ENCODE measurements around the gene FILIP1L.

FILIP1L gene

GRCh38 chr3:99980606-99981005 lies 133.7 kb downstream of the FILIP1L start:
- no peak for TF ChIP-seq CTCF (IDR thresholded peaks at IDR 0.05; ENCODE audit: low read depth, low read length, missing control alignments)
- no peak overlapping the region for H3K27ac ChIP-seq
- H3K36me3 ChIP-seq (replicated peaks) = no peaks in the 10 kb centered on the region
- in situ Hi-C loops (cut with HindIII; ENCODE audit: low pct_ligation_motif_present, low sequenced_read_pairs) = no loop called here
- no peak for DNase-seq
- H3K27me3 ChIP-seq (replicated peaks) = no peaks in the 10 kb centered on the region
- no peak overlapping the region for H3K4me3 ChIP-seq (ENCODE audit: low read depth, low read length)

- Histone ChIP-seq H3K4me3 (ENCODE audit: low read depth, low read length) (no peak overlapping the region), H3K36me3 (replicated peaks) (no peaks in the 10 kb centered on the region), H3K27ac (no peak overlapping the region), H3K27me3 (replicated peaks) (no peaks in the 10 kb centered on the region)
- no peak for TF ChIP-seq CTCF (IDR thresholded peaks at IDR 0.05; ENCODE audit: low read depth, low read length, missing control alignments)
- no peak for DNase-seq
- in situ Hi-C loops (cut with HindIII; ENCODE audit: low pct_ligation_motif_present, low sequenced_read_pairs) = no loop called here
These were observed 136.1 kb downstream of the FILIP1L start for GRCh38 chr3:99978221-99978620.

- no peak overlapping the region for H3K27ac ChIP-seq
- in situ Hi-C loops (cut with HindIII; ENCODE audit: low pct_ligation_motif_present, low sequenced_read_pairs) = no loop called here
- DNase-seq = no peak
- TF ChIP-seq CTCF (IDR thresholded peaks at IDR 0.05; ENCODE audit: low read depth, low read length, missing control alignments) = no peak
- H3K27me3 ChIP-seq (replicated peaks) = no peaks in the 10 kb centered on the region
- no peaks in the 10 kb centered on the region for H3K36me3 ChIP-seq (replicated peaks)
- H3K4me3 ChIP-seq (ENCODE audit: low read depth, low read length) = no peak overlapping the region
These were observed 137.7 kb downstream of the FILIP1L start for GRCh38 chr3:99976584-99976983.

GRCh38 chr3:99974989-99975388 lies 139.3 kb downstream of the FILIP1L start:
- TF ChIP-seq CTCF (IDR thresholded peaks at IDR 0.05; ENCODE audit: low read depth, low read length, missing control alignments) = no peak
- in situ Hi-C loops (cut with HindIII; ENCODE audit: low pct_ligation_motif_present, low sequenced_read_pairs) = no loop called here
- H3K36me3 ChIP-seq (replicated peaks) = no peaks in the 10 kb centered on the region
- no peak for DNase-seq
- H3K27me3 ChIP-seq (replicated peaks) = no peaks in the 10 kb centered on the region
- no peak overlapping the region for H3K4me3 ChIP-seq (ENCODE audit: low read depth, low read length)
- H3K27ac ChIP-seq = no peak overlapping the region

- Histone ChIP-seq H3K36me3 (replicated peaks) (no peaks in the 10 kb centered on the region), H3K27ac (no peak overlapping the region), H3K27me3 (replicated peaks) (no peaks in the 10 kb centered on the region), H3K4me3 (ENCODE audit: low read depth, low read length) (no peak overlapping the region)
- in situ Hi-C loops (cut with HindIII; ENCODE audit: low pct_ligation_motif_present, low sequenced_read_pairs) = no loop called here
- no peak for DNase-seq
- TF ChIP-seq CTCF (IDR thresholded peaks at IDR 0.05; ENCODE audit: low read depth, low read length, missing control alignments) = no peak
These were observed 141.8 kb downstream of the FILIP1L start for GRCh38 chr3:99972380-99973104.

GRCh38 chr3:99971761-99972160 lies 142.5 kb downstream of the FILIP1L start:
- no peaks in the 10 kb centered on the region for H3K36me3 ChIP-seq (replicated peaks)
- H3K27ac ChIP-seq = no peak overlapping the region
- no peaks in the 10 kb centered on the region for H3K27me3 ChIP-seq (replicated peaks)
- DNase-seq = no peak
- TF ChIP-seq CTCF (IDR thresholded peaks at IDR 0.05; ENCODE audit: low read depth, low read length, missing control alignments) = no peak
- H3K4me3 ChIP-seq (ENCODE audit: low read depth, low read length) = no peak overlapping the region
- in situ Hi-C loops (cut with HindIII; ENCODE audit: low pct_ligation_motif_present, low sequenced_read_pairs) = no loop called here
